H1 (cell line): ENCODE data around the gene HS6ST2. TPM values are rescaled to one million over a fixed set of nuclear protein-coding genes. Genes with fewer than 3 reads are reported as not detected.

ENCODE experiments used
- BACH1 ChIP-seq: IDR thresholded peaks from 2 replicates; pipeline ENCODE4 v1.6.1; 2012; ENCODE audit warnings: low read length, improper control_type of control experiment
- GABPA ChIP-seq: IDR thresholded peaks from 2 replicates; pipeline ENCODE4 v1.6.1; 2011; ENCODE audit warnings: mild to moderate bottlenecking, low read length, moderate library complexity, borderline replicate concordance; ENCODE audit not compliant: insufficient read depth
- TCF12 ChIP-seq: IDR thresholded peaks from 2 replicates; pipeline ENCODE4 v1.6.1; 2011; ENCODE audit warnings: low read depth, mild to moderate bottlenecking, low read length
- polyA plus RNA-seq, 7 experiments: library from polyadenylated mRNA; depleted of rRNA in 3 of 7; stranded (reverse) in 5 of 7; unstranded in 2 of 7; fragments of >200 nt in 5 of 7; fragments of 200-250 nt in 2 of 7; gene quantifications; 1 replicate in 5 of 7; 2 replicates in 1 of 7; 4 replicates in 1 of 7; pipeline versions ENCODE4 v1.2.1 to v1.2.3, GENCODE V29; 2011 to 2013; ENCODE audit warnings: missing spikeins in 2 of 7, mixed read lengths in 2 of 7
- total RNA-seq: library from RNA; stranded (reverse); fragmentation: NEBNext Ultra II Directional; extraction: Animal tissue kit (Norgen Biotek cat#: 25700); gene quantifications from 2 replicates; pipeline ENCODE4 v1.2.1, GENCODE V29; 2021

Gene HS6ST2
- total and polyA plus RNA-seq, 2 of the 8 experiments (the other 6 are each of a cell fraction or from before 2014, with no cell fraction given), result 3.9 TPM

- TF ChIP-seq GABPA, result no peak
- TF ChIP-seq BACH1, result no peak
- TF ChIP-seq TCF12, result no peak
Measured at GRCh38 chrX:132594129-132594528, 364.3 kb downstream of the HS6ST2 start (continued).
